ENCODE measurements around the gene ZBTB7C.

Gene ZBTB7C

DNA sequence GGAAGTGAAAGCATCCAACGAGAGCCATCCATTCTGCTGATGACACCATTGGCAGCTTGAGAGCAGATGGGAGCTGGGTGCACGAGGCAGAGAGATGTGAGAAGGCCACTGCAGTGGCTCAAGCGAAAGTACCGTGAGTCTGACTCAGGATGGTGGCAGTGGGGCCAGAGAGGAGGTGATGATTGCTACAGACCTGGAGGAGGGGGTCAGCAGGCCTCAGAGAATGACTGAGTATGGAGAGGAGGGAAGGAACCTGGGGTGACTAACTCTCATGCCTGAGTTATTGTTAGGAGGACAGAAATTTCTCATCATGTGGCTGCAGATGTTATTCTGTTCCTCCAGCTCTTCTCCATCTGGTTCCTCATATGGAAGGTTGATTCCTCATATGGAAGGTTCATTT is 8.8 kb upstream of the ZBTB7C start:
- DNase-seq: no peak

DNA sequence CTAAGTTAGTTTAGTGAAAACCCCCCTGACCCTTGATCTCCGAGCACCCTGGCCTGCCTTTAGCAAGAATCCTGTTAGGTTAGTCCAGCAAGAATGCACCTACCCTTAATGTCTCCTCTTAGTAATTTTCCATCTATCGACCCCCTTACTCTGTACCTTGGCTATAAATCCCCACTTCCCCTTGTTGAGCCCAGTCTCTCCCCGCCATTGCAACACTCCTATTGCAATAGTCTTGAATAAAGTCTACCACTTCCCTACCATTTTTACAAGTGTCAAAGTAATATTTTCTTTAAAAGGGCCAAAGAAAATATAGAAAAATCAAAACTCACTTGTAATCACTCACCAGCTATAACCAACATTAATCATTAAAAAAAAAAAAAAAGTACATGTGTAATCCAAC is 4.2 kb upstream of the ZBTB7C start:
- no peak for DNase-seq

DNA sequence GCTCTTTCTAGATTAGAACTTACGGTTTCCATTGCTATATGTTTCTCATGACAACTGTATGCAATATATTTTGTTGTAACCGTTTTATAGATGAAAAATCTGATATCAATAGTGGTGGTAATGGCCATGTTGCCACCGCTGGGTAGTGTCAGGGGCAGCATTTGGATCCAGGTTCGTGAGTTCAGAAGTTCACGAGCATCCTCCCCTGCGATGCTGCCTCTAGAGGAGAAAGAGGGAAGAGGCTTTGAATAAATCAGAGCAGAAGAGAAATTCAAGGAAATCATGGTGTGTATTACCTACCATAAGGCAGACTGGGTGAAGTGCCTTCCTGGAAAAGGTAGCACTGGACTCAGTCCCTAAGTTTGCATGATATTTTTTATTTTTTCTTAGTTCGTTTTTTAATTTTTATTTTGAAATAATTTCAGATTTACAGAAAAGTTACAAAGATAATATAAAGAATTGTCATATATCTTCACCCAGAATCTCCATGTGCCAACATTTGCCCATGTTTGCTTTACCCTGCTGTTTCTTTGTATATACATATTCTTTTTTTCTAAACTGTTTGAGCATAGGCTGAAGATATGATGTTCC is 3.3 kb upstream of the ZBTB7C start:
- peak; percentile 49 for DNase-seq

DNA sequence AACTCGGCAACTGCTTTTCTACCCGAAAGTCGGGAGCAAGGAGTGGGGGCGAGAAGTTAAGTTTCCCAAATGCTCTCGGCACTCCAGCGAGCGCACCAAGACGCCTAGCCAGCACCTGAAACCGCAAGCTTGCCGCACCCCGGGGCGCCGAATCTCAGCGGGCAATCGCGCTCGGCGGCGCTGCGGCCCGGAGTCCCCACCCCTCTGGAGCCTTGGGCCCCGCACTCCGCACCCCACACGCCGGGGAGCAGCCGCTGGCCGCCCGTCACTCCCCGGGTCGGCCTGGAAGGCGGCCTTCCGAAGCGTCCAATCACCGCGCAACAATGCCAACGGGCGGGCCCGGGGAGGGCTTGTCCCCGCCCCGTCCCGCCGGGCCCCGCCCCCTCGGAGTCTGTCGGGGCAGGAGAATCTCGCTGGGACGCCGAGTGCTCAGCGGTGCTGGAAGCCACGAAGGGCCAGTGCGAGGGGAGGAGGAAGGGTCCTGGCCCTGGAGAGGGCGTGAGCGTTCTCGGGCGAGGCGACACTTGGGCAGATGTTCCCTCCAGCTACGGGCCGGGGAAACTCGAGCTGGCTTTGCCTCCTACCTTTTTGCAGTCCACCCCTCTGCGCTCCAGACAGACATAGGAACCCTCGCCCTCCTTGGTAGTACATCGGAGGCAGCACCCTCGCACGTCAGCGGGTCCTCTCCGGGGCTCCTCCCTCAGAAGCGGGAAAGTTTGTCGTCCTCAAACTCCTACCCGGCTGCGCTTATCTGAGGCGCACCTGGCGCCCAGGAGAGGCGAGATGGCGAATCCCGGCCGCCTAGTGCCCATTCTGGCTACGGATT is 1.1 kb upstream of the ZBTB7C start:
- DNase-seq: peak; percentile 88

DNA sequence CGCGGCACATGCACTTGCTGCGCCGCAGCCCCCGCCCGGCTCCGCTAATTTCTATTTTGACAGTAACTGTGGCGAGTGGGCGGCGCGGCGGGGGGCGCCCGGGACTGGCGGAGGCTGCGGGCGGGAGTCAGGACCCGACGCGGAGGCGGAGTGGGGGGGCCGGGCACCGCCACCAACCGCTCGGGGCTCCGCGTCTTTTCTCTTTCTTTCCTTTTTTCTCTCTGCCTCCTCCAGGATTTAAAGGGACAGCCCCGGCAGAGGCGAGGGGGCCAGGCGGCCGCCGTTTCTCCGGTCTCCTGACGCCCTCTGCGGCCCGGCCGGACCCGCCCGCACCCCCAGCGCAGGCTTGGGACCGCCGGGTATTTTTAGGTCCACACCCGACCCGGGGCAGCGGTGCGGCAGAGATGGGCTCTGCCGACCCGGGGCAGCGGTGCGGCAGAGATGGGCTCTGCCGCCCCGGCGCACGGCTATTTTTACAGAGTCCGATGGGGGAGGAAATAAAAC is 460 bp upstream of the ZBTB7C start:
- DNase-seq: no peak

DNA sequence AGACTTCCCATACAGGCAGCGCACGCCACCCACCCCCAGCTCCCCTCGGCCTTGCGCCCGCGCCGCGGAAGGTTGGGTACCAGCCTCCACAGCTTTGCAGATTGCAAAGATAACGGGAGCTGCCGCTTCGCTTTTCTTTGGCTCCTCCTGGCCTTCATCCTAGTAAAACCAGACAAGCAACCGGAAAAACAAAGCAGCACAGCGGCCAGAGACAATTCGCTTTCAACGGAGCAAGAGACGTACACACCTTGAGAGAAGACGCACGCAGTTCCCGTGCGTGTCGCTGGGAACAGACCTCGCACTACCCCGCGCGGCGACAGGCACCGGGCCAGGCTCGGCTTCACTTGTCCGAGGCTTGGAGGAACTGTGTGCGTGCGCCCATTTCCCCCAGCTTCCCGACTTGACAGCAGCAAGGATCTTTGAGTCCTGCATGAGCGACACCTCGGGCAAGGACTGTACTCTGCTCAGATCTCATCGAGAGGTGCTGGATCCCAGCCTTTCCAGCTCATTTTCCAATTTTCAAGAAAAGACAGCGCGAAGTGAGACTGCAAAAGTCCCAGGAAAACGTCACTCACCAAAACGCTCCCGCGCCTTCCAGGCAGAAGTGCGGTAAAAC is 964 bp downstream of the ZBTB7C start:
- no peak for DNase-seq

DNA sequence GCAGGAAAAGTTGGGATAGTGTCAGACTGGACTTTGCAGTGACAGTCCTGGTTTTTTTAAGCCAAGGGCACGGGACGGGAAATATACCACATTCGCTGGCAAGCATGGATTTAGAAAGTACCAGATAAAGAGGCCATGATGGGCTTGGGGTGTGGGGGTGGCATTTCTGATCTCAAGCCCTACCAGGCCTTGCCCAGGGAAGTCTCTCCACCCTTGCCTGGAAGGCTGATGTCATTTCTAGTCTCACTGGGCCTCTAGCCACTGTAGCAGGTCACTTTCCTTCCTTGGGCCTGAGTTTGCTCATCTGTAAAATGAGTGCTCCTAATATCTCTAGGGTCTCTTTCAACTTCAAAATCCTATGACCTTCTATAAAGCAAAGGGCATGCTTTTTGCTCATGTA is 1.8 kb downstream of the ZBTB7C start:
- DNase-seq: no peak

DNA sequence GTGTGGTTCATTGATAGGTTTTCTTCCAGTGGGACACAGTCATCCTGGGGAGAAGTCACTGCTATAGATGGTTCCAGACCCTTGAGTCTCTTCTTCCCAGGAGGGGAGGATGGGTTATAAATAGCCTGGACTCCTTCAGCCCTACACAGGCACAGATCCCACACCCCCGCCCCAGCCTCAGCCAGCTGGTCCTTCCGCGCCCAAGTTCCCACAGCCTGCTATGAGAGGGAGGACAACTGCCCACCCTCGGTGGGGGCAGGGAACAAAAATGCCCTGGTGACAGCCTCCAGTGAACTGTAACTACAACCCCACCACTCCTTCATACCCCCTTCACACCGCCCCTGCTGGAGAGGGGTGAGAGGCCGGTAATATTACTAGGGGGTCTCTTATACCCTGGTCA is 3.2 kb downstream of the ZBTB7C start:
- DNase-seq: no peak

DNA sequence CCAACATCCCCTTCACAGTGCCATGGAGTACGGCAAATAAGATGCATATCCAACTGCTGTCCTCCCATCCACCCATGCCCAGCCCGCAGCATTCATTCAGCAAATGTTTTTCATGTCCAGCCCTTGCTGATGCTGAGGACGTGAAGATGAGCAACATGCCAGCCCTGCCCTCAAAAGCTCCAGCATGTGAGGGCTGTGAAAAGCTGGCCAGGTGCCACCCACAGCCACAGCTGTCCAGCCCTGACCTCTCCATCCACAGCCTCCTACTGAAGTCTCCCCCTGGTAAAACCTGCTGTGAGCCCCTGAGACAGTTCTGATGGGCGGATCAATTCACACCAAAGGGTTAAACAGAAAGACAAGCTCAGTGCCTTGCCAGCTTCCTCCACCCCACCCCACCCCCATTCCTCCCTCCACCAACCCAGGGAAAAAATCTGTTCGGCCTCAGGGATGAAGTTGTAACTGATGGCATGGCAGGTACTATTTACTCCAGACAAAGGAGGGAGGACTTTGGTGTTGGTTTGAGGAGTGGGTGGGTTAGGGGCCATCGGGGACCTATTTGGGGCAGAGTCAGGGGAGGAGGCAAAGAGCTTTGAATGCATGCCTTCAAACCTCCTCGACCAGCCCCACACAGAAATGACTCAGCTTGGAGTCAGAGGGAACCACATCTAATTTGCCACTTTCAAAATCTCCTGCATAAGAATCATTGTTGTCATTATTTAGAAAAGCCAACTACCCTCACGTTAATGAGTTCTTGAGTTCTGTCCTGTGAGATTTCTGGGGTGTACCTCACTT is 4.3 kb downstream of the ZBTB7C start:
- no peak for DNase-seq

DNA sequence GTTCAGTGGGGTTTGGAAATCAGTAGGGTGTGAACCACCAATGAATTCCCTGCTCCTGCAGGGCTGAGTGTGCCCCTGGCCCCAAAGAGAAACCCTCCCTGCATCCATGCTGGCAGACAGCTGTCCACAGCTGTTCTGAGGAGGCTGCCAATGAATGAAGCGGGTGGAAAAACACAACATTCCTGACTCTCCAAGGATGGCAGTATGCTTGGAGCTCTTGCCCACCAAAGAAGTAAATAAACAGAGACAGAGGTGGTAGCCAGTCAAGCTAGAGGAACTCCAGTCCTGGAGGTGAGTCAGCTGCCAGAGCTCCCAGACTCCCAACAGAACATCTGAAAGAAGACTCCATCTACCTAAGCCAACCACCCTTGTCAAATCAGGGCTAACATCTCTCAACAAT is 6.2 kb downstream of the ZBTB7C start:
- DNase-seq: no peak

DNA sequence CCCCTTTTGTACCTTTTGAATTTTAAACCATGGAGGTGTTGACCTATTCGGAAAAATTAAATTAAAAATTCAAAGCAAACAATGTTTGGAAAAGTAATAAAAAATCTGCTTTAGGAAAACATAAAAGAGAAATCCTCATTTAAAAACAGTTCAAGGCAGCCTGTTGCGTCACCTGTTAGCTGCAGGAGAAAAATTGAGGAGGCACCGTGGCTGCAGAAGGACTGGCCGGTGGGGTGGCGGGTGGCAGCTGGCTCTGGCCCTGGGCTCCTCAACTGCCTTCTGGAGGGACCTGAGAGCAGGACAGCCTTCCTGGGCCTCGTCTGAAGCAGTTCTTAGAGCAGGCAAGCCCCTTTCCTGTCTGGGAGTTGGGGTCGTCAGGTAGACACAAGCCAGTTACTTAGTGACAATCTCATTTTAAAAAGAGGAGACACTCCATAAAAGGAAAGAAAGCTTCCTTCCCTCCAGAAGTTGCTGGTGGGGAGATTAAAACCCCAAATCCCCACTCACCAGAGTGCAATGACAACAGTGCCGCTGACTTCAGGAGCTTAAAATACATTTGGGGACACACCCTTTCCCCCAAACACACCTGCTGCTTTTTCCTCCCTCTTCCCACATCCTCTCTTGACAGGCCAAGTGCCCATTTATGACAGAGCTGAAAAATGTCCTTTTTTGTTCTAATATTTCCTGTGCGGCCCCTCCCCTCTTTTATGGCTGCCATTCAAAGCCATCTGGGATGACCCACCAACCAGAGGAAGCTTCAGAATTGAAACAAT is 9.7 kb downstream of the ZBTB7C start:
- DNase-seq: no peak

DNA sequence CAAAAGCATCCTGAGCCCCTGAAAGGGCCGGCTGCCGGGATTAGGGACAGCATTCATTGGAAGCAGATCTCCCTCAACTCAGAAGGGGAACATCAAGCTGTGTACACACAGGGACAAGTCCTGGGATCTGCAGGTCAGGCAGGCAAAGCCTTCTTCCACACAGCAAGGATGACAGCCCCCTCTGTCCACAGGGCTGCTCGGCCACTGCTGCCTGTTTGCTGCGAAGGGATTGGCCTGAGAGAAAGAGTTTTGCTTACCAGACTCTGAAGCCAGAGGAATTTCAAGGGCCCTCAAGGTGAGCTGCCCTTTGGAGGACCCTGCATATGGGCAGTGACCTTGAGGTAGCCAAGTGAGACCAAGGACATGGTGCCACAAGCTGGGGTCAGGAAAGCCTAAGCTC is 11.1 kb downstream of the ZBTB7C start:
- DNase-seq: no peak

DNA sequence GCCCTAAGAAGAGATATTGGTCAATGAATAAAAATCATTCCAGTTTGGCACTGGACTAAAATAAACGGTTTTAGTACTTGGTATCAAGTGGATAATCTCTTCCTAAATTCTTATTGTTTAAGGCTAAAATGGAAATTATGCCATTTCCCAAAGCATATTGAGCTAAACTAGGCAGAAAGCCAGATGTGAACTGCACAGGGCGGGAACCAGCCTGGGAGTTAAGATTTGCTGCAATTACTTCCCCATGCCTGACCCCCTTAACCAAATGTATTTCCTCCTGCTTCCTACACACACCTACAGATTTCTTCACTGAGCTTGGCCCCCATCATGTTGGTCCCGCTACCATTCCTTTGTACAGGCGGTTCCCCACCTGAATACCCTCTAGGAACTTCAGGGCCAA is 12.2 kb downstream of the ZBTB7C start:
- no peak for DNase-seq

DNA sequence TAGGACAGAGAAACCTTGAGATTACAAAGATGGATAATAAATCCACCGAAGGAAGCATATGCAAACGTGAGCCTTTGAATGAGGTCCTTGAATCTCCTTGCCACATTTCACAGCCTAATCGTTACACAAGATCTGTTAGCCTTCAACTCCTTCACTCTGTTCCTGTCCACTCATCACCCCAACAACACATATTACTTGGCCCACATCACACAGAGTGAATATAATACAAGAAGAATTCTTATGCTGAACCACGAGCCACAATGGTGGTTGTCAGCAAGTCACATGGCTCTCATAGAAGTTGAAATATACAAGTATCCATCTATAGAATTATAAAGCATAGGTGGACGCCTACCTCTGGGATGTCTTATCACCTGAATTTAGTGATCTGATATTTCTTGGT is 12.6 kb downstream of the ZBTB7C start:
- DNase-seq: no peak

DNA sequence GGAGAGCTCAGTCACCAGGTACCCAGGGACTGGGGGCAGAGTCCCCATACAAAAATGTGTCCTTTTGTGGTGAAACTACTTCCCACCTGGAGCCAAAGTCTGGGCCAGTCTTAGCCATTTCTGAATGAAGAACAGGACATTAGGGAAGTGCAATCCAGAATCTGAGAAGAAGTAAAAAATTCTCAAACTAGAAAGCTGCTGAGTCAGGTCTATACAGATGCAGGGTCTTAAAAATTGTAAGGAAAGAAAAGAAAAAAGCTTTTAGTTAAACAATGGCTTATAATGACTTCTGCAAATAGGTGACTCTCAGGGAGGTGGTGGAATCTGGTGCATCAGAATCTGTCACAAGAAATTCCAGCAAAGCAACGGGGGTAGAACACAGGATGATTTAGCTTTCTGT is 13.5 kb downstream of the ZBTB7C start:
- no peak for DNase-seq

DNA sequence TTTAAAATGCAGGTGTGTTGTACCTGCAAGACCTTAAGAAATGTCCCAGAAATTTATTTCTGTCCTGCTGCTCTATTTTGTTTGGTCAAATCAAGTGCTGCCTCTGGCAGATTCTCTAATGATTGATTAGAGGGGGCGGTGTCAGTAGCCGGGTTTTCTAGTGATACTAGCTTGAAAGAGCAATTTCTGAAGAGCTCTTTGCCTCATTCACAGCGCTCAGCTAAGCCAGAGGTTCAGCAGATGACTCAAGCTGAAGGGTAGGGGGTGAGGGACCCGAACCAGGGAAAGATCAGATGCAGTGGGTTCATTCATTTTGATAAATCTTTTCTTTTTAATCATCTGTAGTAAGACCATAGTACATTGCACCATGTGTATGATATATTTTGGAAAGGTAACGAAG is 15.0 kb downstream of the ZBTB7C start:
- no peak for DNase-seq

DNA sequence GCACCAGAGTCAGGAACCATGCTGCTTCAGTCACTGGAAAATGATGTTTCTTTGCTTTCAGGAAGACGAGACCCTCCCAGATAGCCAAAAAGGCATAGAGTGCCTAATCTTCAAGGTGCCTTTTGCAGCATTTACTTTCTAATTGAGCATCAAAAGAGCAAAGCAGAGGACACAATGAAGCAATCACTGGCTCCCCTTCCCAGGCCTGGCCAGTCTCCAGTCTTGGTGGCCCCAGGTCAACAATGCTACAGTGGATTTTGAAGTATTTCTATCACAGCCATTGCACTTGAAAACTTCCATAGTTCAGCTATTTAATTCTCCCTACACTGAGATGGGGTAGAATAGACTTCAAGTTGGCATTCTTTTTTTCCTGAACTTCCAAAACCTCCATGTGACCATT is 15.4 kb downstream of the ZBTB7C start:
- DNase-seq: no peak

DNA sequence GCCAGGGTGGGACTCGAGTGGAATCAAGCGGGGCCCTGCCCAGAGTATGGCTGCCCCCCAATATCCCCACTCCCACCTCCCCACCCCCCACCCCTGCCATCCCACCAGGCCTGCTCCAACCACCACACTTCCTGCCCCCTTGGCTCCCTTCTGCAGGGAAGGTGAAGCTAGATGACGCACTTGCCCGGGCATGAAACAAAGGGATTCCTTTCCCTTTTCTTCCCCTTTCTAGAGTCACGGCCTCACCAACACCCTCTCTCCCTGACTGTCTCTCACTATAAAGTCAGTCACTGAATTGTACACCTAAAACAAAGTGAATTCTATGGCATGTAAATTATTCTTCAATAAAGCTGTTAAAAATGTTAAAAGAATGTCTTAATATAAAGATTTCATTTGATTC is 16.0 kb downstream of the ZBTB7C start:
- DNase-seq: no peak

DNA sequence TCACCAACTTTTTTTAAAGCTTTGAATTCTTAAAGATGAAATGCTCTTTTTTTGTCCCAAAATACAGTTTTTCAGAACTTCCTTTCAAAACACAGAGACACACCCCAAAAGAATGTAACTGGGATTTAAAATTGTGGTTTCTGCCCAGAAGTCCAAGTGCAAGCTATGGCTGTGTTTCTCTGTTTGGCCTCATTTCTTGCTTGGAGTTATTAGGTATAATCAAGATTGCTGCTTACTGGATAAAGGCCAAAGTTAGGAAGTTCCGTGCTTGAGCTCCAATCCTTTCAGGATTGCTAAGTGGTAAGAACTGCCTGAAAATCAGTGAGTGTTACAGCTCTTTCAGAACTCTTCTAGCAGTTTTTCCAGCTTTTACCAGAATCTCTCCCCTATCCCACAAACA is 16.9 kb downstream of the ZBTB7C start:
- DNase-seq: no peak

DNA sequence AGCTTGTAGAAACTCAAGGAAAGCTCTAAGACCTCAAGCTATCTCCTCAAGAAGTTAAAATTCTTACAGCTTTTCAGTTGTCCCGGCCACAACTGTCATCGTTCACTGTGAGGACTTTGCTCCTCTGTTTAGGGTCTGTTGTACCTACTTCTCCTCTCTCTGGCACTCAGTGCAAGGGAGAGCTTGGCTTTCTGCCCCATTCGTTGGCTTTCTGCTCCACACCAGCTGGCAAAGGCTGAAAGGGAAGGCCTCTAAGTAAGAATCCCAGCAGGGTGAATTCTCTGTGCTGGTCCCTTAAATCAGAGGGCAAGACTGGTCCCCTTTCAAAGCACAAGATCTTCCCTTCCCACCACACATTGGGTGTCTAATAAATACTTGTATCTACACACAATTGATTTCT is 17.3 kb downstream of the ZBTB7C start:
- DNase-seq: no peak

DNA sequence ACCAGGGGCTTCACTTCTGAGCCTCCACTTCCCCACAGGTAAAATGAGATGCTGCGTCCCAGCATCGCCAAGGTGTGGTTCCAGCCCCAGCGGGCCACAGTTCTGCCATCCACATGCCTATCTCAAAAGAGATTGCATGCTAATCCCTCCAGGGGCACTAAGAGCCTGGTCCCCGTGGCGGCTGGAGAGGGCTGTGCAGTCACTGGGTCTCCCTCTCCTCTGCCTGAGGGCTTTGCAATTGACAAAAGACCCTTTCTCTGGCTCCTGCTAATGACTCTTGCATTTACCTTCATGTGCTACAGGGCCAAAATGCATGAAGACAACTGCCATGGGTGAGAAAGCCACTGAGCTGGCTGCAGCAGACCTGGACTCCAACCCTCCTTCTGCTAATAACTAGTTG is 18.5 kb downstream of the ZBTB7C start:
- no peak for DNase-seq

DNA sequence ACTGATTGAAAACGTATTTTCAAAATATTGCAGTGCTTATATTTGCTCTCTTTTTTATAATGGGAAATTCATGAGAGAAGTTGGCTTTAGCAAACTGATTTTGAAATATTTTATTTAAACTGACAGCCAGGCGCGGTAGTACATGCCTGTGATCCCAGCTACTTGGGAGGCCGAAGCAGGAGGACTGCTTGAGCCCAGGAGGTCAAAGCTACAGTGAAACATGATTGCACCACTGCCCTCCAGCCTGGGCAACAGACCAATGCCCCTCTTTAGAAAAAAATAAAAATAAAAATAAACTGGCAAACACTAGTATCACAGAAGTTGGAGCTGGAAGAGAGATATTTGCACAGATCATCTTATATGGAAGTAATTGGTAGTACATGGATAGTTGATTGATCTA is 20.7 kb downstream of the ZBTB7C start:
- DNase-seq: no peak

DNA sequence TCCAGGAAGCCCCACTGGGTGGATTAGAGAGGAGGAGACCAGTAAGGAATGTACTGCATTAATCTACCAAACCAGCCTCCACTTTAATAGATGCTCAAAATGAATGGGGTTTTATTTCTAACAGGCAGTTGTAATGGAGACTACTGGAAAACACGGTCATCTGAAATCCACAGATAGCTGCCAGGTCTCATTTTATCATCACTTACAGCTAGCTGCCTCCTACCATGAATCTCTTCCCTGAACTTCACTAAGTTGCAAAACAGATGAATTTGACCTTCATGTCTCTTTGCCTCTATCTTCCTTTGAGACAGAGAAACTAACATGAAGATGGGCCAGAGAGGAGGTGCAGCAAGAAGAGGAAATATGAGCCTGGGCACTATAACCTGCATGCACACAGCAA is 21.9 kb downstream of the ZBTB7C start:
- DNase-seq: no peak
